HCT116 (cell line): ENCODE data around the gene GPLD1. TPM values are rescaled to one million over a fixed set of nuclear protein-coding genes. Genes with fewer than 3 reads are reported as not detected.

Experiments
- ATAC-seq: fragments of 200-7000 bp; cut with Tn5 transposase; 2 replicates; pipeline ENCODE4 v1.9.1; 2020; ENCODE audit warnings: mild to moderate bottlenecking, moderate library complexity
- BruUV-seq: library from RNA; stranded (reverse); fragments of 400-500 nt; replicated peaks from 2 replicates; lab custom pipeline; 2021; lab: Mats Ljungman, UMichigan
- CTCF ChIA-PET: fragments of 300-600 bp; sonication (Branson Sonifier 250); formaldehyde crosslinking; loops from one replicate; lab custom pipeline; 2021; ENCODE audit warnings: antibody characterized with exemption; lab: Charles Lee
- POLR2A ChIA-PET: fragments of 300-600, 350-600 bp; sonication (Branson Sonifier 250); formaldehyde crosslinking; loops from one replicate; lab custom pipeline; 2021; ENCODE audit warnings: antibody characterized with exemption; lab: Charles Lee
- RAD21 ChIA-PET, 2 experiments: fragments of 300-600 bp; sonication (Branson Sonifier 250); formaldehyde crosslinking; loops; one replicate each; lab custom pipeline; 2023; ENCODE audit warnings: low total read pairs in 2 of 2; ENCODE audit not compliant: uncharacterized antibody in 2 of 2, unreplicated experiment in 2 of 2, low non-redundant PET in 1 of 2; lab: Charles Lee
- DNase-seq: peaks from one replicate; pipeline ENCODE4 v3.0.0-alpha.2; 2010; ENCODE audit warnings: low read depth, low spot score
- H2AFZ ChIP-seq: fragments of 200-600 bp; shearing (Covaris generic), sonication (generic); 2 replicates; pipeline ENCODE4 v1.6.1; 2017; ENCODE audit warnings: low read depth, mixed run types, mixed read lengths, antibody characterized with exemption, low read length; ENCODE audit not compliant: poor library complexity, severe bottlenecking
- H3K27ac ChIP-seq: 2 replicates; pipeline ENCODE4 v1.5.1; 2012; ENCODE audit warnings: low read depth, low read length
- H3K27me3 ChIP-seq: fragments of 200-600 bp; sonication (generic); 2 replicates; pipeline ENCODE4 v1.6.1; 2016; ENCODE audit warnings: mixed run types, low read length, mixed read lengths; ENCODE audit not compliant: insufficient read depth
- H3K36me3 ChIP-seq, 2 experiments: fragments of 200-500 bp in 1 of 2; fragments of 200-600 bp in 1 of 2; sonication (Bioruptor generic) in 1 of 2; sonication (generic) in 1 of 2; 2 replicates each; pipeline versions ENCODE4 v1.5.1 to v1.6.1; 2014 to 2016; ENCODE audit warnings: low read length in 2 of 2, inconsistent platforms in 1 of 2, mixed read lengths in 1 of 2, mixed run types in 1 of 2; ENCODE audit not compliant: insufficient read depth in 2 of 2, control insufficient read depth in 1 of 2
- H3K4me1 ChIP-seq, 2 experiments: fragments of 200-600 bp in 1 of 2; sonication (generic) in 1 of 2; 2 replicates each; pipeline versions ENCODE4 v1.5.1 to v1.6.1; 2012 to 2017; ENCODE audit warnings: low read length in 2 of 2, inconsistent platforms in 1 of 2, mild to moderate bottlenecking in 1 of 2, mixed read lengths in 1 of 2, mixed run types in 1 of 2, moderate library complexity in 1 of 2; ENCODE audit not compliant: insufficient read depth in 2 of 2, control insufficient read depth in 1 of 2
- H3K4me2 ChIP-seq: fragments of 200-600 bp; sonication (generic); 2 replicates; pipeline ENCODE4 v1.6.1; 2017; ENCODE audit warnings: mixed run types, low read length, mixed read lengths
- H3K4me3 ChIP-seq, 2 experiments: fragments of 200-600 bp in 1 of 2; sonication (generic) in 1 of 2; replicated peaks in 1 of 2; 2 replicates each; pipeline ENCODE4 v1.5.1; 2011 to 2016; ENCODE audit warnings: low read length in 2 of 2, control low read depth in 1 of 2, low read depth in 1 of 2, mild to moderate bottlenecking in 1 of 2, mixed read lengths in 1 of 2, mixed run types in 1 of 2
- H3K79me2 ChIP-seq: fragments of 200-600 bp; sonication (generic); 2 replicates; pipeline ENCODE4 v1.6.1; 2017; ENCODE audit warnings: mild to moderate bottlenecking, mixed run types, low read length, moderate library complexity, mixed read lengths; ENCODE audit not compliant: insufficient read depth
- H3K9ac ChIP-seq: fragments of 200-600 bp; sonication (generic); 2 replicates; pipeline ENCODE4 v1.6.1; 2016; ENCODE audit warnings: low read length, mixed read lengths
- H3K9me2 ChIP-seq: fragments of 200-600 bp; sonication (generic), shearing (Covaris generic); 2 replicates; pipeline ENCODE4 v1.6.1; 2017; ENCODE audit warnings: mixed run types, mild to moderate bottlenecking, moderate library complexity; ENCODE audit not compliant: insufficient read depth
- H3K9me3 ChIP-seq, 2 experiments: fragments of 200-500 bp in 1 of 2; fragments of 200-600 bp in 1 of 2; sonication (Bioruptor generic) in 1 of 2; sonication (generic) in 1 of 2; 2 replicates each; pipeline ENCODE4 v1.6.1; 2014 to 2017; ENCODE audit warnings: low read length in 2 of 2, mixed read lengths in 2 of 2, inconsistent platforms in 1 of 2, low read depth in 1 of 2, mild to moderate bottlenecking in 1 of 2, mixed run types in 1 of 2, moderate library complexity in 1 of 2; ENCODE audit not compliant: control insufficient read depth in 1 of 2, insufficient read depth in 1 of 2
- H4K20me1 ChIP-seq: fragments of 200-600 bp; sonication (generic), shearing (Covaris generic); 2 replicates; pipeline ENCODE4 v1.6.1; 2017; ENCODE audit warnings: mixed run types, mild to moderate bottlenecking, moderate library complexity; ENCODE audit not compliant: insufficient read depth
- CBX3 ChIP-seq: IDR thresholded peaks from 2 replicates; pipeline ENCODE4 v1.6.1; 2012; ENCODE audit warnings: low read depth
- CEBPB ChIP-seq: IDR thresholded peaks from 2 replicates; pipeline ENCODE4 v1.6.1; 2012; ENCODE audit warnings: low read depth
- EZH2 ChIP-seq: fragments of 200-600 bp; sonication (generic); IDR thresholded peaks from 2 replicates; pipeline ENCODE4 v1.6.1; 2017; ENCODE audit warnings: antibody characterized with exemption, mixed run types
- FOSL1 ChIP-seq: IDR thresholded peaks from 2 replicates; pipeline ENCODE4 v1.6.1; 2012; ENCODE audit warnings: low read depth
- JUND ChIP-seq: IDR thresholded peaks from 2 replicates; pipeline ENCODE4 v1.6.1; 2012
- POLR2A ChIP-seq: IDR thresholded peaks from 2 replicates; pipeline ENCODE4 v1.7.0; 2011; ENCODE audit warnings: borderline replicate concordance; ENCODE audit not compliant: insufficient read depth, insufficient read length; ENCODE audit errors: extremely low read depth
- POLR2AphosphoS5 ChIP-seq: IDR thresholded peaks from 2 replicates; pipeline ENCODE4 v1.6.1; 2011; ENCODE audit warnings: mild to moderate bottlenecking, low read depth, low read length, moderate library complexity
- RAD21 ChIP-seq: IDR thresholded peaks from 2 replicates; pipeline ENCODE4 v1.6.1; 2012; ENCODE audit warnings: low read depth, mild to moderate bottlenecking
- REST ChIP-seq: IDR thresholded peaks from 2 replicates; pipeline ENCODE4 v1.6.1; 2012; ENCODE audit warnings: low read depth
- SP1 ChIP-seq: IDR thresholded peaks from 2 replicates; pipeline ENCODE4 v1.6.1; 2012; ENCODE audit warnings: low read depth
- TCF7L2 ChIP-seq: IDR thresholded peaks from 2 replicates; pipeline ENCODE4 v1.7.0; 2011; ENCODE audit warnings: borderline replicate concordance, inconsistent platforms; ENCODE audit not compliant: insufficient read depth, insufficient read length; ENCODE audit errors: extremely low read depth
- ZNF274 ChIP-seq: fragments of 200-500 bp; sonication (Bioruptor generic); IDR thresholded peaks from 2 replicates; pipeline ENCODE4 v1.6.1; 2014; ENCODE audit warnings: mild to moderate bottlenecking, low read depth, low read length, inconsistent platforms
- intact Hi-C: fragments of 100-400 bp; cut with micrococcal nuclease; formaldehyde crosslinking; loops from 2 replicates; pipeline ENCODE4 v1.10.0; 2022
- total RNA-seq: library from RNA; stranded (reverse); gene quantifications from one replicate; pipeline ENCODE4 v1.2.1, GENCODE V29; 2021; ENCODE audit not compliant: unreplicated experiment
- TF ChIP-seq, protein P1 (sequence below), 3 experiments: fragments of 200-600 bp in 1 of 3; sonication (generic) in 1 of 3; IDR thresholded peaks in 2 of 3; conservative IDR thresholded peaks in 1 of 3; 2 replicates each; pipeline ENCODE4 v1.5.1; 2012 to 2017; ENCODE audit warnings: low read depth in 2 of 3, low read length in 2 of 3, antibody characterized with exemption in 1 of 3, borderline replicate concordance in 1 of 3, control low read depth in 1 of 3, mild to moderate bottlenecking in 1 of 3, mixed read lengths in 1 of 3, mixed run types in 1 of 3, moderate library complexity in 1 of 3; ENCODE audit not compliant: insufficient read depth in 1 of 3

GPLD1 gene
- total RNA-seq, 1 experiment from 2014 or later = 2.1 TPM

DNA sequence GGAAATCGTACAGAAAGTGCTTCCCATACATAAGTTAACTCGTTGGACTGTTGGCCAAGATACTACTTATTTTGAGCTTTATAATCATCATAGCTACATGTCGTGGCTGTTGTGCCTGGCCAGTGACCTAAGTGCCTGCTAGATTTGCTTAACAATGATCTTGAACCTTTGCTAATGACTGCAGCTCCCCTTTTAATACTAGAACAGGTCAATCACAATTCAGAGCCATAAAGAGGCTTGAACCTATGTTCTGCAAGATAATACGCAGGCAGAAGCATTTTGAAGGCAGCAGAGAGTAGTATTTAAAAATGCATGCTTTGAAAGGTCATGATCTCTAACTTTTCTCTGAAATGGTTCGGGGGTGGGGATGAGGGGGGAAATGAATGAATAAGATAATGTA, 84.1 kb downstream of the GPLD1 start:
- Histone ChIP-seq H2AFZ (no peak overlapping the region), H3K9me2 (no peaks in the 10 kb centered on the region), H3K9me3 (no peaks in the 10 kb centered on the region), H4K20me1 (no peaks in the 10 kb centered on the region; the same call in 1 of the 2 replicates), H3K4me2 (0 out of 2 replicates have a peak overlapping the region, but pooled peaks have one; percentile 2), H3K9ac (no peak overlapping the region)
- no TSS peak for BruUV-seq
- intact Hi-C loops = loop anchor here (10.0 kb wide), 1 partner anchor 370 kb away; the partner anchor contains the start of gene GMNN
- no peak for ATAC-seq
- TF ChIP-seq FOSL1 (no peak), POLR2A (no peak), JUND (no peak), EZH2 (no peak)
- TF ChIP-seq, all 23 proteins: peak for 0
- H3K27me3 ChIP-seq = no peaks in the 10 kb centered on the region
- RAD21 ChIA-PET = no interaction called here
- H3K4me3 ChIP-seq = no peak overlapping the region
- DNase-seq = no peak
- peaks cover 2 to 20% of the 10 kb centered on the region in 2 experiments; a peak in 3 of 4 replicates for H3K4me1 ChIP-seq
- H3K79me2 ChIP-seq = peaks cover 79% of the 10 kb centered on the region
- CTCF ChIA-PET = no interaction called here
- no peak overlapping the region for H3K27ac ChIP-seq
- POLR2A ChIA-PET = no interaction called here
- H3K36me3 ChIP-seq = peaks cover 25 to 29% of the 10 kb centered on the region in 2 experiments

DNA sequence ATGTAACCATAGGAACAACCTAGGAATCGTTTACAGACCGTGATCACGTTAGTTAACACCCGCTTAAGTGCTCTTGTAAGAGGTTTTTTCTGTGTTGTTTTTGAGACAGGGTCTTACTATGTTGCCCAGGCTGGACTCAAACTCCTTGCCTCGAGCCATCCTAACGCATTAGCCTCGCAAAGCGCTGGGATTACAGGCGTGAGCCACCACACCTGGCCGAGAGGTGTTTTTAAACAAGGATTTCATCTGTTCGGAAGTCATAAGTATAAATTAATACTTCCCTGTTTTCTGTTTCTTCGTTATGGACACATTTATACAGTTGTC, 85.9 kb downstream of the GPLD1 start:
- no peaks in the 10 kb centered on the region for H3K9me3 ChIP-seq
- H2AFZ ChIP-seq = no peak overlapping the region
- H3K9me2 ChIP-seq = no peaks in the 10 kb centered on the region
- H4K20me1 ChIP-seq = no peaks in the 10 kb centered on the region; the same call in 1 of the 2 replicates
- H3K9ac ChIP-seq = peak overlapping the region; percentile 97
- peak overlapping the region; percentile 67 for H3K27ac ChIP-seq
- peak overlapping the region; percentile 71 for H3K4me2 ChIP-seq
- peaks cover 2 to 20% of the 10 kb centered on the region in 2 experiments; a peak in 3 of 4 replicates for H3K4me1 ChIP-seq
- CTCF ChIA-PET = interaction anchor here (2.6 kb wide), 1 partner anchor 14 kb away, joined by 23 read pairs; no protein-coding TSS in a partner anchor
- ATAC-seq (no peak; the same call in 1 of the 2 replicates), DNase-seq (no peak)
- RAD21 ChIA-PET = no interaction called here
- intact Hi-C loops = loop anchor here (10.0 kb wide), 1 partner anchor 371 kb away; the partner anchor contains the start of gene GMNN
- peaks cover 17 to 19% of the 10 kb centered on the region in 2 experiments for H3K36me3 ChIP-seq
- peaks cover 61% of the 10 kb centered on the region for H3K79me2 ChIP-seq
- POLR2A ChIA-PET = no interaction called here
- H3K4me3 ChIP-seq = peak overlapping the region; percentile 75 to 90
- no peaks in the 10 kb centered on the region for H3K27me3 ChIP-seq
- no TSS peak for BruUV-seq
- no peak for TF ChIP-seq REST
- no peak for TF ChIP-seq ZNF274
- no peak for TF ChIP-seq CBX3
- no peak for TF ChIP-seq EZH2
- no peak for TF ChIP-seq SP1
- TF ChIP-seq, protein P1, sequence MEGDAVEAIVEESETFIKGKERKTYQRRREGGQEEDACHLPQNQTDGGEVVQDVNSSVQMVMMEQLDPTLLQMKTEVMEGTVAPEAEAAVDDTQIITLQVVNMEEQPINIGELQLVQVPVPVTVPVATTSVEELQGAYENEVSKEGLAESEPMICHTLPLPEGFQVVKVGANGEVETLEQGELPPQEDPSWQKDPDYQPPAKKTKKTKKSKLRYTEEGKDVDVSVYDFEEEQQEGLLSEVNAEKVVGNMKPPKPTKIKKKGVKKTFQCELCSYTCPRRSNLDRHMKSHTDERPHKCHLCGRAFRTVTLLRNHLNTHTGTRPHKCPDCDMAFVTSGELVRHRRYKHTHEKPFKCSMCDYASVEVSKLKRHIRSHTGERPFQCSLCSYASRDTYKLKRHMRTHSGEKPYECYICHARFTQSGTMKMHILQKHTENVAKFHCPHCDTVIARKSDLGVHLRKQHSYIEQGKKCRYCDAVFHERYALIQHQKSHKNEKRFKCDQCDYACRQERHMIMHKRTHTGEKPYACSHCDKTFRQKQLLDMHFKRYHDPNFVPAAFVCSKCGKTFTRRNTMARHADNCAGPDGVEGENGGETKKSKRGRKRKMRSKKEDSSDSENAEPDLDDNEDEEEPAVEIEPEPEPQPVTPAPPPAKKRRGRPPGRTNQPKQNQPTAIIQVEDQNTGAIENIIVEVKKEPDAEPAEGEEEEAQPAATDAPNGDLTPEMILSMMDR (IDR thresholded peaks at IDR 0.05 in 2 of 3, conservative IDR thresholded peaks at IDR 0.05 in 1 of 3; ENCODE audit: borderline replicate concordance in 1 of 3, insufficient read depth in 1 of 3, low read depth in 2 of 3, low read length in 2 of 3) = no peak
- no peak for TF ChIP-seq RAD21
- no peak for TF ChIP-seq JUND
- TF ChIP-seq CEBPB = no peak
- TF ChIP-seq TCF7L2 = no peak
- no peak for TF ChIP-seq POLR2AphosphoS5
